Liver (tissue), 3 donors: ENCODE results near the gene KEAP1.

Source experiments
- ATF3 ChIP-seq: IDR thresholded peaks from 2 replicates; pipeline ENCODE4 v1.6.1; 2016; ENCODE audit warnings: antibody characterized with exemption
- CTCF ChIP-seq: fragments of 150-350 bp; IDR thresholded peaks from 2 replicates; pipeline ENCODE4 v1.5.1; 2017; ENCODE audit warnings: improper control_type of control experiment, low read depth, low read length; ENCODE audit not compliant: missing input control
- FOXA1 ChIP-seq: IDR thresholded peaks from 2 replicates; pipeline ENCODE4 v1.6.1; 2016; ENCODE audit warnings: antibody characterized with exemption
- GABPA ChIP-seq, 2 donors: IDR thresholded peaks in 1 of 2; conservative IDR thresholded peaks in 1 of 2; 2 replicates each; pipeline ENCODE4 v1.6.1; 2016; ENCODE audit warnings: antibody characterized with exemption in 2 of 2, mild to moderate bottlenecking in 1 of 2, moderate library complexity in 1 of 2
- HNF4A ChIP-seq, 2 donors: conservative IDR thresholded peaks; 2 replicates each; pipeline ENCODE4 v1.6.1; 2016; ENCODE audit warnings: antibody characterized with exemption in 2 of 2, mild to moderate bottlenecking in 2 of 2
- JUND ChIP-seq, 2 donors: IDR thresholded peaks; 2 replicates each; pipeline ENCODE4 v1.6.1; 2016; ENCODE audit warnings: antibody characterized with exemption in 2 of 2
- RAD21 ChIP-seq, 2 donors: IDR thresholded peaks; 2 replicates each; pipeline ENCODE4 v1.6.1; 2016; ENCODE audit warnings: antibody characterized with exemption in 2 of 2, mild to moderate bottlenecking in 2 of 2
- REST ChIP-seq: IDR thresholded peaks from 2 replicates; pipeline ENCODE4 v1.6.1; 2016; ENCODE audit warnings: antibody characterized with exemption, mild to moderate bottlenecking
- SP1 ChIP-seq: IDR thresholded peaks from 2 replicates; pipeline ENCODE4 v1.6.1; 2018; ENCODE audit warnings: antibody characterized with exemption, mild to moderate bottlenecking
- TAF1 ChIP-seq: conservative IDR thresholded peaks from 2 replicates; pipeline ENCODE4 v1.6.1; 2016; ENCODE audit warnings: antibody characterized with exemption, mild to moderate bottlenecking
- ZBTB33 ChIP-seq: IDR thresholded peaks from 2 replicates; pipeline ENCODE4 v1.6.1; 2016; ENCODE audit warnings: antibody characterized with exemption
- donor health status: healthy.
- donor health status: healthy.

GRCh38 chr19:10497371-10497770 lies 5.8 kb downstream of the KEAP1 start:
- TF ChIP-seq REST, result no peak
- no peak for TF ChIP-seq CTCF
- no peak for TF ChIP-seq JUND (IDR thresholded peaks at IDR 0.05)
- no peak for TF ChIP-seq ATF3
- TF ChIP-seq FOXA1, result no peak
- TF ChIP-seq TAF1, result no peak
- TF ChIP-seq GABPA (IDR thresholded peaks at IDR 0.05 in 1 of 2, conservative IDR thresholded peaks at IDR 0.05 in 1 of 2), result no peak
- TF ChIP-seq ZBTB33, result no peak
- no peak for TF ChIP-seq RAD21 (IDR thresholded peaks at IDR 0.05)
- TF ChIP-seq SP1, result no peak
- no peak for TF ChIP-seq HNF4A (conservative IDR thresholded peaks at IDR 0.05)
